Fibroblast of pulmonary artery (primary cell): ENCODE results near the gene SLC9B2.
A peak's percentile ranks its signal among the peaks of the same experiment; 100 is the strongest.

Experiments used
- DNase-seq: peaks from one replicate; pipeline ENCODE4 v3.0.0-alpha.2; 2010; ENCODE audit warnings: low read depth
- H3K4me3 ChIP-seq: replicated peaks from 2 replicates; pipeline ENCODE4 v1.5.1; 2011; ENCODE audit warnings: low read depth, mild to moderate bottlenecking, control low read depth, low read length, moderate library complexity
- TF ChIP-seq, protein P1 (sequence below): IDR thresholded peaks from 2 replicates; pipeline ENCODE4 v1.5.1; 2011; ENCODE audit warnings: mild to moderate bottlenecking, control low read depth, low read length, inconsistent platforms; ENCODE audit errors: missing control alignments

SLC9B2 gene

DNA sequence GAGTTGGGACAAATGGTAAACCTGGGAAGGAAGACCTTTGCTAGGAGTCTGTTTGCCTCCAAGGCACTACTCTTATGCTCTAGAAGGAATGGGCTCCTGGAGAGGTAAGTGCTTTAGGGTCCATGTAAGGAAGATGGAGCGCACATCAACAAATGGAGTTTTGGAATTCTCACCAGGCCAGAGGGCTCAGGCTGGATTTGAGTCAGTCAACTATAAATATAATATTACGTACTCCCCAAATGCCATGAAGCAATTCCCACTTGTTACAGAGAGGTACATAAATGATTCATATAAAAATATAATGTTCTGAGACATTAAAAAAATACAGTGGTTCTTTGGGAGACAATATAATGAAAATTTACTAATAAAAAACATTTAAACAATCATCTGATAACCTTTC is 55.4 kb downstream of the SLC9B2 start:
- TF ChIP-seq, protein P1, sequence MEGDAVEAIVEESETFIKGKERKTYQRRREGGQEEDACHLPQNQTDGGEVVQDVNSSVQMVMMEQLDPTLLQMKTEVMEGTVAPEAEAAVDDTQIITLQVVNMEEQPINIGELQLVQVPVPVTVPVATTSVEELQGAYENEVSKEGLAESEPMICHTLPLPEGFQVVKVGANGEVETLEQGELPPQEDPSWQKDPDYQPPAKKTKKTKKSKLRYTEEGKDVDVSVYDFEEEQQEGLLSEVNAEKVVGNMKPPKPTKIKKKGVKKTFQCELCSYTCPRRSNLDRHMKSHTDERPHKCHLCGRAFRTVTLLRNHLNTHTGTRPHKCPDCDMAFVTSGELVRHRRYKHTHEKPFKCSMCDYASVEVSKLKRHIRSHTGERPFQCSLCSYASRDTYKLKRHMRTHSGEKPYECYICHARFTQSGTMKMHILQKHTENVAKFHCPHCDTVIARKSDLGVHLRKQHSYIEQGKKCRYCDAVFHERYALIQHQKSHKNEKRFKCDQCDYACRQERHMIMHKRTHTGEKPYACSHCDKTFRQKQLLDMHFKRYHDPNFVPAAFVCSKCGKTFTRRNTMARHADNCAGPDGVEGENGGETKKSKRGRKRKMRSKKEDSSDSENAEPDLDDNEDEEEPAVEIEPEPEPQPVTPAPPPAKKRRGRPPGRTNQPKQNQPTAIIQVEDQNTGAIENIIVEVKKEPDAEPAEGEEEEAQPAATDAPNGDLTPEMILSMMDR: no peak
- DNase-seq: no peak
- H3K4me3 ChIP-seq: no peak overlapping the region

DNA sequence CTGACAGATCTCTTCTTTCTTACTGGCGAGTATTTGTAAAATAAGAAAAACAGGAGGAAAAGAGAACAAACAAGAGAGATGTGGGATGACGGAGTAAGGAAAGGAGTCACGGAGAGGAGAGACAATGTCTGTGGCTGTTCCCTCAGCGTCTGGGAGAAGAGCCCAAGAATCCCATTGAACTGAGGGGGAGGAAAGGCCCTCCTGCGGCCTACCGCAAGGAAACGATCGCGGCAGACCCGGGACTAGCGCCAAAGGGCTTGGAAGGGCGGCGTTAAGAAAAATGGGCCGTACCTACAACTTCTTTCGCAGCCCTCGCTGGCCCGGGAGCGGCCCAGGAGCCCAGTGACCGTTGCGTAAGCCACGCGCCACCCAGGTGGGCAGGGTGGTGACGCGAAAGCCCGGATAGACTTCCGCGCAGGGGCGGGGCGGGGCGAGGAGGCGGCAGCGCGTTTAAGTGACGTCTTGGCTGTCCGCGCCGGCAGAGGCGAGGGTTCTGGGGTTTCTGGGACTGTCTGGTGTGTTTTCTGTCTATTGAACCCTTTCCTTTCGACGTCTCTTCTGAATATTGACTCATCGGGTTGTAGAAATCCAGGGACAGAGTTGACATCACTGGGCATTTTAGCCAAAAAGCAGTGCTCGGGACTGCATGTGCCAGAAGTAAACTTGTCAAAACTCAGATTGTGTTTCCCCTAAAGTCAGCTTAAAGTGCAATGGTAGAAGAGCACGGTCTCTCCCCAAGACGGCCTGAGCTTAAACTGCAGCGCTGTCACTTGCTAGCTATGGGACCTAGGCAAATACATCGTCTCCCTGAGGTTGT is 57.0 kb downstream of the SLC9B2 start, which contains the start of gene SLC9B1:
Gene SLC9B1 (minus strand): TSS at position 398 of the 817 bp plus-strand sequence. CDS start 27,994 bp downstream, outside the sequence.
- peak within 1 kb of the TSS; percentile 60 for H3K4me3 ChIP-seq
- peak; percentile 99 for DNase-seq
- TF ChIP-seq, protein P1: no peak

DNA sequence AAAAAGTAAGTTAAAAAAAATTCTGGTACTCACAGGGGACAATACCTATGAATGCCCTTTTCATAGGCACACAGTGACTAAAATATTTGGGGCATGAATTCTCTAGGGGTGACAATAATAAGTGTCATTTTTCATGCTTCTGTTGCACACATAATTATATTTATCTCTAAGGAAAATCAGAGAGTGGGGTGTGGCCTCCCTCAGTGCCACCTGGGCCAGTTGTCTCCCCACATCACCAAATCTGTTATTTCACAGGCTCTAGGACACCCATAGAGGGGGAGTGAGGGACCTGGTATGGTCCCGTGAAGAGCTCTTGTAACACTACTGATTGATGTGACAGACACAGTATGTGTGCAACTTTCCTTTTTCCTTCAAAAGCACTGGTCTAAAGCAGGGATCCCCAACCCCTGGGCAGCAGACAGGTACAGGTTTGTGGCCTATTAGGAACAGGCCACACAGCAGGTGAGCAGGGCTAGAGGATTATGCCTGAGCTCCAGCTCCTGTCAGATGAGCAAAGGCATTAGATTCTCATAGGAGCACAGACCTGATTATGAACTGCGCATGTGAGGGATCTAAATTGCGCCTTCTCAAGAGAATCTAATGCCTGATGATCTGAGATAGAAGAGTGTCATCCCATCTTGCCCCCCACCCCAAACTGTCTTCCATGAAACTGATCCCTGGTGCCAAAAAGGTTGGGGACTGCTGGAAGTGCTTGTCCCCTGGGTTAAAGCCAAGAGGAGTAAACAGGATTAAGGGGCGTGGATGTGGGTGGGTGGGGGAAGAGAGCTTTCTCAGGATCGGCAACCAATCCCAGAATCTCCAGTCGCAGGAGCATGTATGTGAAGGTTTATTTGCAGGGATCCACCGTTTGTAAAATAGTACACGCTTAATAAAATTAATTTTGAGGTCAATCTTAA is 57.9 kb downstream of the SLC9B2 start:
- TF ChIP-seq, protein P1: no peak
- no peak for DNase-seq
- peak overlapping the region; percentile 60 for H3K4me3 ChIP-seq

DNA sequence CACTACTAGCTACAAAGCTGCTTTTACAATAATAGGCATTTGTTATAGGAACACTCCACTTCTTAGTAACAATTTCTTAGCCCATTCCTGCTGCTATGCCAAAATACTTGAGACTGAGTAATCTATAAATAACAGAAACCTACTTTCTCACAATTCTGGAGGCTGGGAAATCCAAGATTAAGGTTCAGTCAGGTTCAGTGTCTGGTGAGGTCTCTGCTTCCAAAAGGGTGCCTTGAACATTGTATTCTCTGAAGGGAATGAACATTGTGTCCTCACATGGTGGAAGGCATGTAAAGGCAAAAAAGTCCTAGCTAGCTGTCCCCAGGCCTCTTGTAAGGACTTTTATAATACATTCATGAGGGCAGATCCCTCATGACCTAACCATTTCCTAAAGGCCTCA is 64.0 kb downstream of the SLC9B2 start:
- no peak overlapping the region for H3K4me3 ChIP-seq
- TF ChIP-seq, protein P1: no peak
- DNase-seq: no peak

DNA sequence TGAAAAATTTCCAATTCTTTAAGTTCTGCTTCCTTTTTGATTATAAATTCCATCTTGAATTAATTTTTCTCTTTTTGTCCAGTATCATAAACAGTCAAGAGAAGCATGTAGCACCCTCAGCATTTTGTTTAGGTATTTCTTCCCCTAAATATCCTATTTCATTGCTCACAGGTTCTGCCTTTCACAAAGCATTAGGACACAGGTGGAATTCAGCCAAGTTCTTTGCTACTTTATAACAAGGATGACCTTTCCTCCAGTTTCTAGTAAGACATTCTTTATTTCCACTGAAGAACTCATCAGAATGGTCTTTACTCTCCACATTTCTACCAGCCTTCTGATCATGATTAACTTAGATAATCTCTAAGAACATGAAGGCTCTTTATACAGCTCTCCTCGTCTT is 64.5 kb downstream of the SLC9B2 start:
- TF ChIP-seq, protein P1: no peak
- peak; percentile 84 for DNase-seq
- H3K4me3 ChIP-seq: no peak overlapping the region

DNA sequence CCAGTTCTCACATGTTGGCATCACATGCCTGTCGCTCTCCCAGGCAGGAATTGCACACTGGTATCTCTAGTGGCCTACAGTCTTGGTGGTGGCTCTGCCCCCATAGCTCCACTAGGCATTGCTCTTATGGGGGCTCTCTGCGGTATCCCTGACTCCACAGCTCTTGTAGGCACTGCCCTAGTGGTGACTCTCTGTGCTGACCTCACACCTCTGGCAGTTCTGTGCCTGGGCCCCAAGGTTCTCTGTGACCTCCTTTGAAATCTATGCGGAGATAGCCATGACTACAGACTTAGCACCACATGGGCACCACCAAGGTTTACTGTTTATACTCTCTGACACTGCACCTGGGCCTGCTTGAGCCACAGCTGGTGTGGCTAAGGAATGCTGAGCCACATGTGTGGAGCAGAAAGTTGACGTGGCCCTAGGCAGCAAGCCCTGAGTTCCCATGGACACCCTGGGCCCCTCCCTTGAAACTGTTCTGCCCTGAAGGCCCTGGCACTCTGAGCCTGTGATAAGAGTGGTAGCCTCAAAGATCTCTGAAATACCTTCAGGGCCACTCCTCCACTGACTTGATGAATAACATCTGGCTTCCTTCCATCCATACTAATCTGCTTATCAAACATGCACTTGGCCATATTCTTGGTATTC is 65.1 kb downstream of the SLC9B2 start:
- TF ChIP-seq, protein P1: no peak
- no peak overlapping the region for H3K4me3 ChIP-seq
- DNase-seq: peak; percentile 36
